Keratinocyte (primary cell): ENCODE measurements around the gene JPT1. TPM values are rescaled to one million over a fixed set of nuclear protein-coding genes. Genes with fewer than 3 reads are reported as not detected.
"Not testable (repeated sequence)": the region's sequence is repeated elsewhere in the genome, so short reads cannot be mapped to it uniquely, and the experiment has no call there.

ENCODE experiments used
- DNase-seq: peaks from one replicate; pipeline ENCODE4 v3.0.0-alpha.2; 2011; ENCODE audit warnings: low read depth, missing footprints, low spot score
- FAIRE-seq: peaks from 2 replicates; lab custom pipeline; 2011; peaks lifted over from hg19 to GRCh38; lab: Jason Lieb, UNC
- H2AFZ ChIP-seq: 2 replicates; pipeline ENCODE4 v1.6.0; 2012; ENCODE audit warnings: low read length, control low read depth, inconsistent platforms; ENCODE audit not compliant: control insufficient read depth
- H3K27ac ChIP-seq: 2 replicates; pipeline ENCODE4 v1.5.1; 2011; ENCODE audit warnings: low read length; ENCODE audit not compliant: control insufficient read depth, insufficient read depth
- H3K27me3 ChIP-seq: 3 replicates; pipeline ENCODE4 v1.6.0; 2011; ENCODE audit warnings: low read length; ENCODE audit not compliant: control insufficient read depth, insufficient read depth; ENCODE audit errors: extremely low read depth
- H3K36me3 ChIP-seq, 2 experiments: 2 replicates in 1 of 2; 3 replicates in 1 of 2; pipeline ENCODE4 v1.5.1; 2011; ENCODE audit warnings: low read length in 2 of 2, mild to moderate bottlenecking in 1 of 2; ENCODE audit not compliant: control insufficient read depth in 2 of 2, insufficient read depth in 2 of 2; ENCODE audit errors: extremely low read depth in 1 of 2
- H3K4me1 ChIP-seq: 3 replicates; pipeline ENCODE4 v1.5.1; 2011; ENCODE audit warnings: low read length; ENCODE audit not compliant: control insufficient read depth, insufficient read depth; ENCODE audit errors: extremely low read depth
- H3K4me2 ChIP-seq: 3 replicates; pipeline ENCODE4 v1.6.0; 2011; ENCODE audit warnings: low read depth, low read length; ENCODE audit not compliant: control insufficient read depth, insufficient read depth; ENCODE audit errors: extremely low read depth
- H3K4me3 ChIP-seq, 3 experiments: fragments of 200-600 bp in 1 of 3; sonication (generic) in 1 of 3; 2 replicates in 2 of 3; 3 replicates in 1 of 3; pipeline ENCODE4 v1.5.1; 2011 to 2016; ENCODE audit warnings: low read length in 3 of 3, mild to moderate bottlenecking in 3 of 3, control low read depth in 2 of 3, inconsistent platforms in 1 of 3, low read depth in 1 of 3, mixed read lengths in 1 of 3, mixed run types in 1 of 3, moderate library complexity in 1 of 3; ENCODE audit not compliant: control insufficient read depth in 2 of 3, insufficient read depth in 2 of 3; ENCODE audit errors: extremely low read depth in 1 of 3
- H3K79me2 ChIP-seq: 2 replicates; pipeline ENCODE4 v1.6.0; 2012; ENCODE audit warnings: low read length; ENCODE audit not compliant: control insufficient read depth, insufficient read depth
- H3K9ac ChIP-seq: 3 replicates; pipeline ENCODE4 v1.6.0; 2011; ENCODE audit warnings: low read length; ENCODE audit not compliant: control insufficient read depth, insufficient read depth; ENCODE audit errors: extremely low read depth
- H3K9me1 ChIP-seq: 3 replicates; pipeline ENCODE4 v1.6.0; 2011; ENCODE audit warnings: low read length; ENCODE audit not compliant: control insufficient read depth, insufficient read depth; ENCODE audit errors: extremely low read depth
- H3K9me3 ChIP-seq: 2 replicates; pipeline ENCODE4 v1.5.1; 2012; ENCODE audit warnings: low read depth, low read length; ENCODE audit not compliant: control insufficient read depth
- H4K20me1 ChIP-seq: 3 replicates; pipeline ENCODE4 v1.6.0; 2011; ENCODE audit warnings: low read length; ENCODE audit not compliant: control insufficient read depth, insufficient read depth; ENCODE audit errors: extremely low read depth
- CTCF ChIP-seq, 3 experiments: IDR thresholded peaks in 1 of 3; conservative IDR thresholded peaks in 1 of 3; optimal IDR thresholded peaks in 1 of 3; 2 replicates in 2 of 3; 3 replicates in 1 of 3; pipeline versions ENCODE3 to v1.5.1; 2011; ENCODE audit warnings: low read length in 3 of 3, mild to moderate bottlenecking in 3 of 3, moderate library complexity in 2 of 3, control low read depth in 1 of 3, inconsistent platforms in 1 of 3; ENCODE audit not compliant: insufficient read depth in 2 of 3; ENCODE audit errors: extremely low read depth in 1 of 3
- EZH2 ChIP-seq: IDR thresholded peaks from one replicate; pipeline ENCODE4 v1.6.1; 2012; ENCODE audit warnings: inconsistent platforms, mild to moderate bottlenecking, low read length, moderate library complexity
- dilution Hi-C: fragments of 300-500 bp; cut with MboI; formaldehyde crosslinking; loops from one replicate; pipeline ENCODE4 v1.7.0; 2020; ENCODE audit warnings: low sequenced_read_pairs; ENCODE audit not compliant: extremely low pct_ligation_motif_present
- polyA plus RNA-seq, 5 experiments: library from polyadenylated mRNA; depleted of rRNA in 3 of 5; stranded (reverse) in 3 of 5; stranded (forward) in 1 of 5; unstranded in 1 of 5; fragments of >200 nt; gene quantifications; 1 replicate in 1 of 5; 2 replicates in 3 of 5; 3 replicates in 1 of 5; pipeline versions ENCODE4 v1.2.1 to v1.2.3, GENCODE V29; 2011 to 2012; ENCODE audit warnings: missing spikeins in 2 of 5, low read depth in 1 of 5, low replicate concordance in 1 of 5

JPT1 gene
- polyA plus RNA-seq, 1 donor (not counting 4 experiments of a cell fraction or from before 2014, with no cell fraction given), result 142 TPM

- TF ChIP-seq EZH2 (no peak), CTCF (optimal IDR thresholded peaks at IDR 0.05 in 1 of 3, IDR thresholded peaks at IDR 0.05 in 1 of 3, conservative IDR thresholded peaks at IDR 0.05 in 1 of 3; ENCODE audit: extremely low read depth in 1 of 3, insufficient read depth in 2 of 3, low read length in 3 of 3) (no peak)
- DNase-seq (no peak), FAIRE-seq (no peak)
- H3K9me3 ChIP-seq, result no peaks in the 10 kb centered on the region
- no peaks in the 10 kb centered on the region for H3K27me3 ChIP-seq
- no peak overlapping the region for H3K4me3 ChIP-seq
- H3K4me2 ChIP-seq, result no peak overlapping the region
- no peaks in the 10 kb centered on the region for H3K9me1 ChIP-seq
- peaks cover 41% of the 10 kb centered on the region for H3K79me2 ChIP-seq
- dilution Hi-C loops, result no loop called here
- H2AFZ ChIP-seq, result no peak overlapping the region
- H3K27ac ChIP-seq, result no peak overlapping the region
- H3K9ac ChIP-seq, result no peak overlapping the region
- no peaks in the 10 kb centered on the region for H3K4me1 ChIP-seq
- peaks cover 11 to 26% of the 10 kb centered on the region in 2 experiments for H3K36me3 ChIP-seq
- no peaks in the 10 kb centered on the region for H4K20me1 ChIP-seq
These were observed 14.7 kb upstream of the JPT1 start for GRCh38 chr17:75168998-75169397.

GRCh38 chr17:75164606-75165005 is 10.3 kb upstream of the JPT1 start:
- H2AFZ ChIP-seq, H3K9me1 ChIP-seq, DNase-seq, H4K20me1 ChIP-seq, H3K9me3 ChIP-seq, H3K27ac ChIP-seq, H3K4me3 ChIP-seq, H3K79me2 ChIP-seq, dilution Hi-C loops, FAIRE-seq, H3K4me2 ChIP-seq, H3K9ac ChIP-seq, H3K27me3 ChIP-seq: not testable (repeated sequence)
- Histone ChIP-seq H3K4me1 (peaks cover 10% of the 10 kb centered on the region), H3K36me3 (peaks cover 9 to 17% of the 10 kb centered on the region in 2 experiments)

- no peaks in the 10 kb centered on the region for H3K27me3 ChIP-seq
- TF ChIP-seq EZH2 (no peak), CTCF (optimal IDR thresholded peaks at IDR 0.05 in 1 of 3, IDR thresholded peaks at IDR 0.05 in 1 of 3, conservative IDR thresholded peaks at IDR 0.05 in 1 of 3; ENCODE audit: extremely low read depth in 1 of 3, insufficient read depth in 2 of 3, low read length in 3 of 3) (no peak)
- H3K9me3 ChIP-seq, result no peaks in the 10 kb centered on the region
- no peak overlapping the region for H2AFZ ChIP-seq
- H3K4me3 ChIP-seq, result no peak overlapping the region
- dilution Hi-C loops, result no loop called here
- no peak overlapping the region for H3K9ac ChIP-seq
- H3K27ac ChIP-seq, result no peak overlapping the region
- no peaks in the 10 kb centered on the region for H4K20me1 ChIP-seq
- H3K4me2 ChIP-seq, result no peak overlapping the region
- peaks cover 25% of the 10 kb centered on the region for H3K4me1 ChIP-seq
- no peaks in the 10 kb centered on the region for H3K9me1 ChIP-seq
- DNase-seq (no peak), FAIRE-seq (no peak)
- H3K36me3 ChIP-seq, result peaks cover 7 to 17% of the 10 kb centered on the region in 2 experiments
- peaks cover 2% of the 10 kb centered on the region for H3K79me2 ChIP-seq
These were observed 8.8 kb upstream of the JPT1 start for GRCh38 chr17:75163074-75163473.
